ENCODE results near the gene BRICD5. TPM values are rescaled to one million over a fixed set of nuclear protein-coding genes. Genes with fewer than 3 reads are reported as not detected.
A peak's percentile ranks its signal among the peaks of the same experiment; 100 is the strongest.

The BRICD5 gene
- total and polyA plus RNA-seq, 2 experiments from 2014 or later = 6.2 to 9.9 TPM

DNA sequence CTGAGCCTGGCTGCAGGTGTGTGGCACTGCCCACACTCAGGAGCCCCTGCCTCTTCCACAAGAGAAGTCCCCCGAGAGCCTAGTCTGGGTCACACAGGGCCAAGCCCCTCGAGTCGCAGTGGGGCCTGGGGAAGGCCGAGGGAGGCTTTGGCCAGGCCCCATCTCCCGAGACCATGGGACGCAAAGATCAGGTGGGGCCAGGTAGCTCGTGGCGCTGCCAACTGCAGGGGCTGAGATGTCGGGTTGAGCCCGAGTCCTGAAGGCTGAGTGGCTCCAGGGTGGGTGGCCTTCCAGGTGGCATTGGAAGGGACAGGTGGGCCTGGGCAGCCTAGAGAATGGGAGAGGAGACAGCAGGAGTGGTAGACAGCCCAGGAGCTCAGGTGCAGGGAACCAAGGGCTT, 48.8 kb downstream of the BRICD5 start:
- 97% methylated on average over 10 of the region's 10 CpGs for WGBS (ENCODE audit: low lambda C conversion rate, missing lambda C conversion rate)
- H3K9me3 ChIP-seq (ENCODE audit: low read depth) = no peaks in the 10 kb centered on the region
- peak overlapping the region; percentile 92 for H3K27ac ChIP-seq
- H4K20me1 ChIP-seq (ENCODE audit: insufficient read depth, poor library complexity, severe bottlenecking) = peaks cover 33% of the 10 kb centered on the region
- peaks cover 70% of the 10 kb centered on the region for H3K79me2 ChIP-seq
- H2AFZ ChIP-seq = no peak overlapping the region
- H3K36me3 ChIP-seq (replicated peaks; ENCODE audit: insufficient read depth, low read depth) = no peaks in the 10 kb centered on the region
- H3K4me2 ChIP-seq = no peak overlapping the region
- no peak for TF ChIP-seq EZH2phosphoT487 (IDR thresholded peaks at IDR 0.05; ENCODE audit: low read depth, severe bottlenecking, unreplicated experiment)
- TF ChIP-seq, protein P1, sequence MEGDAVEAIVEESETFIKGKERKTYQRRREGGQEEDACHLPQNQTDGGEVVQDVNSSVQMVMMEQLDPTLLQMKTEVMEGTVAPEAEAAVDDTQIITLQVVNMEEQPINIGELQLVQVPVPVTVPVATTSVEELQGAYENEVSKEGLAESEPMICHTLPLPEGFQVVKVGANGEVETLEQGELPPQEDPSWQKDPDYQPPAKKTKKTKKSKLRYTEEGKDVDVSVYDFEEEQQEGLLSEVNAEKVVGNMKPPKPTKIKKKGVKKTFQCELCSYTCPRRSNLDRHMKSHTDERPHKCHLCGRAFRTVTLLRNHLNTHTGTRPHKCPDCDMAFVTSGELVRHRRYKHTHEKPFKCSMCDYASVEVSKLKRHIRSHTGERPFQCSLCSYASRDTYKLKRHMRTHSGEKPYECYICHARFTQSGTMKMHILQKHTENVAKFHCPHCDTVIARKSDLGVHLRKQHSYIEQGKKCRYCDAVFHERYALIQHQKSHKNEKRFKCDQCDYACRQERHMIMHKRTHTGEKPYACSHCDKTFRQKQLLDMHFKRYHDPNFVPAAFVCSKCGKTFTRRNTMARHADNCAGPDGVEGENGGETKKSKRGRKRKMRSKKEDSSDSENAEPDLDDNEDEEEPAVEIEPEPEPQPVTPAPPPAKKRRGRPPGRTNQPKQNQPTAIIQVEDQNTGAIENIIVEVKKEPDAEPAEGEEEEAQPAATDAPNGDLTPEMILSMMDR (IDR thresholded peaks at IDR 0.05; ENCODE audit: poor library complexity) = no peak
- TF ChIP-seq EZH2 (IDR thresholded peaks at IDR 0.05; ENCODE audit: borderline replicate concordance) = no peak
- H3K9me2 ChIP-seq (replicated peaks; ENCODE audit: insufficient read depth) = no peaks in the 10 kb centered on the region
- peaks cover 39% of the 10 kb centered on the region for H3K4me1 ChIP-seq (ENCODE audit: insufficient read depth)
- no peaks in the 10 kb centered on the region for H3K27me3 ChIP-seq
- DNase-seq (ENCODE audit: low spot score) = no peak
- H3K4me3 ChIP-seq = no peak overlapping the region

- Histone ChIP-seq H2AFZ (no peak overlapping the region), H3K9me2 (replicated peaks; ENCODE audit: insufficient read depth) (no peaks in the 10 kb centered on the region), H3K4me3 (no peak overlapping the region), H3K79me2 (peaks cover 79% of the 10 kb centered on the region), H3K36me3 (replicated peaks; ENCODE audit: insufficient read depth, low read depth) (no peaks in the 10 kb centered on the region), H3K4me2 (no peak overlapping the region), H3K27me3 (no peaks in the 10 kb centered on the region), H4K20me1 (ENCODE audit: insufficient read depth, poor library complexity, severe bottlenecking) (peaks cover 36% of the 10 kb centered on the region), H3K27ac (peak overlapping the region; percentile 12), H3K9me3 (ENCODE audit: low read depth) (no peaks in the 10 kb centered on the region), H3K4me1 (ENCODE audit: insufficient read depth) (peaks cover 44% of the 10 kb centered on the region)
- no peak for DNase-seq (ENCODE audit: low spot score)
- 87% methylated on average over 17 of the region's 20 CpGs for WGBS (ENCODE audit: low lambda C conversion rate, missing lambda C conversion rate)
- TF ChIP-seq EZH2phosphoT487 (IDR thresholded peaks at IDR 0.05; ENCODE audit: low read depth, severe bottlenecking, unreplicated experiment) (no peak), EZH2 (IDR thresholded peaks at IDR 0.05; ENCODE audit: borderline replicate concordance) (no peak)
- TF ChIP-seq, protein P1 (IDR thresholded peaks at IDR 0.05; ENCODE audit: poor library complexity) = no peak
Observed at GRCh38 chr16:2160915-2161551, 49.6 kb downstream of the BRICD5 start.

Other genes starting within 250 kb of the BRICD5 start
- 1,991 and 2,285 TPM in 2 replicates for gene RPS2, start 246.0 kb downstream of the BRICD5 start, total RNA-seq
- gene RPS2, start 246.0 kb downstream of the BRICD5 start, polyA plus RNA-seq = 1,449 and 1,663 TPM in 2 replicates
- gene RNF151, start 244.0 kb downstream of the BRICD5 start, total RNA-seq = not detected in 2 replicates
- gene RNF151, start 244.0 kb downstream of the BRICD5 start, polyA plus RNA-seq = not detected in 2 replicates
- 19.9 and 24.2 TPM in 2 replicates for gene TBL3, start 238.8 kb downstream of the BRICD5 start, total RNA-seq
- 48.5 and 56.3 TPM in 2 replicates for gene TBL3, start 238.8 kb downstream of the BRICD5 start, polyA plus RNA-seq
- 2.3 and 5.1 TPM in 2 replicates for gene NOXO1, start 229.4 kb downstream of the BRICD5 start, total RNA-seq
- gene NOXO1, start 229.4 kb downstream of the BRICD5 start, polyA plus RNA-seq = 5.4 and 6.0 TPM in 2 replicates
- gene GFER, start 226.7 kb downstream of the BRICD5 start, total RNA-seq = 34.0 and 34.9 TPM in 2 replicates
- gene GFER, start 226.7 kb downstream of the BRICD5 start, polyA plus RNA-seq = 44.0 and 56.8 TPM in 2 replicates
- gene SYNGR3, start 220.9 kb downstream of the BRICD5 start, total RNA-seq = 1.4 and 2.2 TPM in 2 replicates
- gene SYNGR3, start 220.9 kb downstream of the BRICD5 start, polyA plus RNA-seq = 1.5 and 2.5 TPM in 2 replicates
- 22.8 and 42.6 TPM in 2 replicates for gene ZNF598, start 201.0 kb downstream of the BRICD5 start, total RNA-seq
- 29.5 and 36.8 TPM in 2 replicates for gene ZNF598, start 201.0 kb downstream of the BRICD5 start, polyA plus RNA-seq
- gene NPW, start 191.1 kb downstream of the BRICD5 start, total RNA-seq = 2.7 and 4.1 TPM in 2 replicates
- gene NPW, start 191.1 kb downstream of the BRICD5 start, polyA plus RNA-seq = 45.2 and 57.6 TPM in 2 replicates
- gene NHERF2, start 184.0 kb downstream of the BRICD5 start, total RNA-seq = 25.9 and 29.6 TPM in 2 replicates
- gene NHERF2, start 184.0 kb downstream of the BRICD5 start, polyA plus RNA-seq = 37.7 and 43.8 TPM in 2 replicates
- gene NTHL1, start 163.0 kb downstream of the BRICD5 start, total RNA-seq = 19.6 and 20.2 TPM in 2 replicates
- gene NTHL1, start 163.0 kb downstream of the BRICD5 start, polyA plus RNA-seq = 23.4 and 28.5 TPM in 2 replicates
- 39.5 and 41.8 TPM in 2 replicates for gene TSC2, start 162.9 kb downstream of the BRICD5 start, total RNA-seq
- gene TSC2, start 162.9 kb downstream of the BRICD5 start, polyA plus RNA-seq = 78.7 and 113 TPM in 2 replicates
- gene PKD1, start 75.0 kb downstream of the BRICD5 start, total RNA-seq = 40.2 and 60.6 TPM in 2 replicates
- 35.9 and 49.3 TPM in 2 replicates for gene PKD1, start 75.0 kb downstream of the BRICD5 start, polyA plus RNA-seq
- gene RAB26, start 62.2 kb downstream of the BRICD5 start, total RNA-seq = 4.1 and 8.3 TPM in 2 replicates
- gene RAB26, start 62.2 kb downstream of the BRICD5 start, polyA plus RNA-seq = 11.3 and 15.0 TPM in 2 replicates
- gene TRAF7, start 55.1 kb downstream of the BRICD5 start, total RNA-seq = 55.1 and 73.4 TPM in 2 replicates
- gene TRAF7, start 55.1 kb downstream of the BRICD5 start, polyA plus RNA-seq = 30.0 and 37.4 TPM in 2 replicates
- 0.47 and 0.80 TPM in 2 replicates for gene CASKIN1, start 14.3 kb downstream of the BRICD5 start, total RNA-seq
- 1.7 TPM in 2 replicates for gene CASKIN1, start 14.3 kb downstream of the BRICD5 start, polyA plus RNA-seq
- gene MLST8, start 5.4 kb downstream of the BRICD5 start, total RNA-seq = 28.3 and 52.4 TPM in 2 replicates
- gene MLST8, start 5.4 kb downstream of the BRICD5 start, polyA plus RNA-seq = 87.3 and 88.3 TPM in 2 replicates
- 20.6 and 24.8 TPM in 2 replicates for gene PGP, start 4.0 kb upstream of the BRICD5 start, total RNA-seq
- 34.2 and 38.0 TPM in 2 replicates for gene PGP, start 4.0 kb upstream of the BRICD5 start, polyA plus RNA-seq
- 18.1 and 19.7 TPM in 2 replicates for gene E4F1, start 12.7 kb upstream of the BRICD5 start, total RNA-seq
- 15.5 and 28.4 TPM in 2 replicates for gene E4F1, start 12.7 kb upstream of the BRICD5 start, polyA plus RNA-seq
- gene DNASE1L2, start 25.6 kb upstream of the BRICD5 start, total RNA-seq = 0.23 and 0.64 TPM in 2 replicates
- 0.27 and 0.80 TPM in 2 replicates for gene DNASE1L2, start 25.6 kb upstream of the BRICD5 start, polyA plus RNA-seq
- 59.9 and 71.4 TPM in 2 replicates for gene ECI1, start 40.7 kb upstream of the BRICD5 start, total RNA-seq
- 133 and 156 TPM in 2 replicates for gene ECI1, start 40.7 kb upstream of the BRICD5 start, polyA plus RNA-seq
- 107 and 128 TPM in 2 replicates for gene RNPS1, start 57.3 kb upstream of the BRICD5 start, total RNA-seq
- gene RNPS1, start 57.3 kb upstream of the BRICD5 start, polyA plus RNA-seq = 198 and 211 TPM in 2 replicates
- gene ABCA3, start 129.9 kb upstream of the BRICD5 start, total RNA-seq = 1.5 and 1.8 TPM in 2 replicates
- 0.94 and 4.9 TPM in 2 replicates for gene ABCA3, start 129.9 kb upstream of the BRICD5 start, polyA plus RNA-seq
- 4.7 TPM in 2 replicates for gene CCNF, start 218.6 kb upstream of the BRICD5 start, total RNA-seq
- gene CCNF, start 218.6 kb upstream of the BRICD5 start, polyA plus RNA-seq = 4.3 and 6.5 TPM in 2 replicates
- 6.2 and 7.6 TPM in 2 replicates for gene TEDC2, start 249.2 kb upstream of the BRICD5 start, total RNA-seq
- gene TEDC2, start 249.2 kb upstream of the BRICD5 start, polyA plus RNA-seq = 7.1 and 8.1 TPM in 2 replicates